Upper lobe of left lung (tissue), 6 donors: ENCODE measurements around the gene SLC12A7. TPM values are rescaled to one million over a fixed set of nuclear protein-coding genes. Genes with fewer than 3 reads are reported as not detected.
"Not testable (repeated sequence)": the region's sequence is repeated elsewhere in the genome, so short reads cannot be mapped to it uniquely, and the experiment has no call there.

Experiments used
- ATAC-seq, 2 donors: fragments of 200-7000 bp; cut with Tn5 transposase; one replicate each; pipeline ENCODE4 v1.9.1; 2022; ENCODE audit warnings: mild to moderate bottlenecking in 2 of 2, moderate library complexity in 2 of 2; ENCODE audit not compliant: low FRiP score in 2 of 2
- DNase-seq, 2 donors: peaks; one replicate each; pipeline ENCODE4 v3.0.0-alpha.2; 2019 to 2020
- H3K27ac ChIP-seq, 4 donors: fragments of 200-600 bp; sonication (generic); one replicate each; pipeline ENCODE4 v1.5.1; 2016 to 2019
- H3K27me3 ChIP-seq, 4 donors: fragments of 200-600 bp; sonication (generic); one replicate each; pipeline ENCODE4 v1.5.1; 2017 to 2019
- H3K36me3 ChIP-seq, 4 donors: fragments of 200-600 bp; sonication (generic); one replicate each; pipeline ENCODE4 v1.5.1; 2016 to 2019
- H3K4me1 ChIP-seq, 4 donors: fragments of 200-600 bp; sonication (generic); one replicate each; pipeline ENCODE4 v1.5.1; 2018 to 2019
- H3K4me3 ChIP-seq, 4 donors: fragments of 200-600 bp; sonication (generic); one replicate each; pipeline ENCODE4 v1.5.1; 2017 to 2019; ENCODE audit warnings: mild to moderate bottlenecking in 2 of 4, moderate library complexity in 1 of 4
- H3K9me3 ChIP-seq, 4 donors: fragments of 200-600 bp; sonication (generic); one replicate each; pipeline ENCODE4 v1.5.1; 2018 to 2019
- CTCF ChIP-seq, 6 experiments: fragments of 450-650 bp in 4 of 6; fragments of 200-600 bp in 2 of 6; sonication (generic) in 2 of 6; IDR thresholded peaks; one replicate each; pipeline ENCODE4 v1.5.1; 2016 to 2019; ENCODE audit warnings: antibody characterized with exemption in 6 of 6
- EP300 ChIP-seq, 4 donors: sonication (generic); formaldehyde crosslinking; IDR thresholded peaks; one replicate each; pipeline ENCODE4 v1.5.1; 2017; ENCODE audit warnings: antibody characterized with exemption in 4 of 4, control low read depth in 2 of 4
- POLR2A ChIP-seq, 4 donors: fragments of 450-650 bp; IDR thresholded peaks; one replicate each; pipeline ENCODE4 v1.5.1; 2016 to 2017; ENCODE audit warnings: antibody characterized with exemption in 4 of 4, mild to moderate bottlenecking in 2 of 4
- POLR2AphosphoS5 ChIP-seq, 2 donors: sonication (generic); formaldehyde crosslinking; IDR thresholded peaks; one replicate each; pipeline ENCODE4 v1.5.1; 2017; ENCODE audit warnings: antibody characterized with exemption in 2 of 2
- WGBS, 2 donors: methylation state at CpG; one replicate each; pipeline ENCODE4 v1.1.5; 2017 to 2018; 5-methylcytosine and 5-hydroxymethylcytosine counted together
- total RNA-seq, 6 donors: library from RNA; depleted of rRNA in 4 of 6; stranded (reverse); fragments of >200 nt in 4 of 6; gene quantifications; one replicate each; pipeline versions ENCODE4 v1.1.0 to v1.2.1, GENCODE V29; 2016 to 2021
- donor health status: DM: no; HTN: no; CAD: no; lungs with moderate emphysema.
- donor health status: DM: no; HTN: yes; CAD: no; lungs with severe emphysema.

The SLC12A7 gene
- total RNA-seq, 6 donors from 2014 or later = 31.3 to 138 (median 48.5) TPM

DNA sequence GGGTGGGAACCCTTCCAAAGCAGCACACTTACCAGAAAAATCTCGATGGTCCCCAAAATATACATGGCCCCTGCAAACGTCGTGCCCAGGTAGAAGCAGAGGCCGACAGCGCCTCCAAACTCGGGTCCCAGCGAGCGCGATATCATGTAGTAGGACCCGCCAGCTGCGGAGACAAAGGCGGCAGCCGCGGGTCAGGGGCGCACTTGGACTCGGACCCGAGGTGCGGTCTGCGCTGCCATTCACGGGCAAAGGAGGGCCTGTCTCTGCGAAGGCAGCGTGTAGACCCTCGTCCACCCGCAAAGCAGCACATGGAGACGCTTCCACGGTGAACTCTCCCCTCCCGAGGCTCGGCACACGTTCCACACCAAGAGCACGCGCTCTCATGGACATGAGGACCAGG, 25.0 kb downstream of the SLC12A7 start:
- Histone ChIP-seq H3K4me3 (no peak overlapping the region), H3K9me3 (no peaks in the 10 kb centered on the region), H3K27me3 (no peaks in the 10 kb centered on the region), H3K36me3 (peaks cover 3 to 80% (median 61%) of the 10 kb centered on the region in 4 donors), H3K4me1 (peaks cover 0 to 6% (median 5%) of the 10 kb centered on the region in 4 donors), H3K27ac (no peak overlapping the region)
- WGBS, 2 donors = 97 to 100% methylated on average over 3 to 30 of the region's 31 CpGs
- ATAC-seq = no peak
- TF ChIP-seq POLR2A (IDR thresholded peaks at IDR 0.05) = no peak
- no peak for TF ChIP-seq EP300 (IDR thresholded peaks at IDR 0.05)
- no peak for TF ChIP-seq POLR2AphosphoS5 (IDR thresholded peaks at IDR 0.05)
- TF ChIP-seq CTCF (IDR thresholded peaks at IDR 0.05) = no peak
- peak in 1 of 2 donors; percentile 76 for DNase-seq

GRCh38 chr5:1086137-1086536, 25.7 kb downstream of the SLC12A7 start:
- peak in 1 of 2 donors; percentile 39 for DNase-seq
- 84 to 91% methylated on average over 6 to 11 of the region's 11 CpGs for WGBS, 2 donors
- H3K9me3 ChIP-seq = no peaks in the 10 kb centered on the region

GRCh38 chr5:1085391-1085790, 26.5 kb downstream of the SLC12A7 start:
- DNase-seq (no peak), ATAC-seq (peak in 1 of 2 donors; percentile 9)
- 97% methylated on average over 29 to 30 of the region's 39 CpGs for WGBS, 2 donors
- no peak overlapping the region for H3K4me3 ChIP-seq
- no peak for TF ChIP-seq CTCF (IDR thresholded peaks at IDR 0.05)
- no peak for TF ChIP-seq POLR2A (IDR thresholded peaks at IDR 0.05)
- no peak for TF ChIP-seq EP300 (IDR thresholded peaks at IDR 0.05)
- TF ChIP-seq POLR2AphosphoS5 (IDR thresholded peaks at IDR 0.05) = no peak
- H3K36me3 ChIP-seq = peaks cover 3 to 82% (median 64%) of the 10 kb centered on the region in 4 donors
- no peaks in the 10 kb centered on the region for H3K27me3 ChIP-seq
- H3K4me1 ChIP-seq = no peaks in the 10 kb centered on the region
- H3K9me3 ChIP-seq = no peaks in the 10 kb centered on the region
- H3K27ac ChIP-seq = no peak overlapping the region

More at GRCh38 chr5:1086137-1086536, 25.7 kb downstream of the SLC12A7 start:
- Histone ChIP-seq H3K36me3 (peaks cover 3 to 80% (median 63%) of the 10 kb centered on the region in 4 donors), H3K27ac (no peak overlapping the region), H3K27me3 (no peaks in the 10 kb centered on the region), H3K4me1 (no peaks in the 10 kb centered on the region), H3K4me3 (no peak overlapping the region)
- no peak for ATAC-seq
- no peak for TF ChIP-seq CTCF (IDR thresholded peaks at IDR 0.05)
- TF ChIP-seq POLR2AphosphoS5 (IDR thresholded peaks at IDR 0.05) = no peak
- TF ChIP-seq EP300 (IDR thresholded peaks at IDR 0.05) = no peak
- TF ChIP-seq POLR2A (IDR thresholded peaks at IDR 0.05) = no peak

GRCh38 chr5:1083823-1084605, 27.8 kb downstream of the SLC12A7 start:
- H3K4me1 ChIP-seq = no peaks in the 10 kb centered on the region
- no peak for TF ChIP-seq CTCF (IDR thresholded peaks at IDR 0.05)
- TF ChIP-seq POLR2AphosphoS5 (IDR thresholded peaks at IDR 0.05) = no peak
- no peak for TF ChIP-seq EP300 (IDR thresholded peaks at IDR 0.05)
- TF ChIP-seq POLR2A (IDR thresholded peaks at IDR 0.05) = no peak
- no peaks in the 10 kb centered on the region for H3K9me3 ChIP-seq
- peak in 1 of 2 donors; percentile 78 for DNase-seq
- H3K27me3 ChIP-seq = no peaks in the 10 kb centered on the region
- no peak overlapping the region for H3K4me3 ChIP-seq
- ATAC-seq = no peak
- 97 to 100% methylated on average over 8 to 57 of the region's 57 CpGs for WGBS, 2 donors
- peaks cover 3 to 90% (median 72%) of the 10 kb centered on the region in 4 donors for H3K36me3 ChIP-seq
- H3K27ac ChIP-seq = no peak overlapping the region

DNA sequence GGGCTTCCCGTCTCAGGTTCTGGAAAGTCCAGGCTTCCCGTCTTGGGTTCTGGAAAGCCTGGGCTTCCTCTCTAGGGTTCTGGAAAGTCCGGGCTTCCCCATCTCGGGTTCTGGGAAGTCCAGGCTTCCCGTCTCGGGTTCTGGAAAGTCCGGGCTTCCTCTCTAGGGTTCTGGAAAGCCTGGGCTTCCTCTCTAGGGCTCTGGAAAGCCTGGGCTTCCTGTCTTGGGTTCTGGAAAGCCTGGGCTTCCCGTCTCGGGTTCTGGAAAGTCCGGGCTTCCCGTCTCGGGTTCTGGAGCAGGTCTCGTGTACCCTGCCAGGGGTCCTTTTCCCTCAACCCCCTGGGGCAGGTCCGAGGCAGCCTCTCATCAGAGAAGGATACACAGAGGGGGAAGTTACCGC, 28.8 kb downstream of the SLC12A7 start:
- H3K27me3 ChIP-seq, H3K4me1 ChIP-seq, H3K4me3 ChIP-seq, H3K27ac ChIP-seq, ATAC-seq, H3K9me3 ChIP-seq, DNase-seq: not testable (repeated sequence)
- H3K36me3 ChIP-seq = peaks cover 3 to 93% (median 76%) of the 10 kb centered on the region in 4 donors
- 81 to 90% methylated on average over 4 to 15 of the region's 15 CpGs for WGBS, 2 donors
